Amniotic stem cell (primary cell): ENCODE data around the gene PPM1D.
"Not testable (repeated sequence)": the region's sequence is repeated elsewhere in the genome, so short reads cannot be mapped to it uniquely, and the experiment has no call there.

ENCODE experiments used
- DNase-seq: peaks from one replicate; lab custom pipeline; 2025; lab: John Stamatoyannopoulos, UW

Gene PPM1D

DNA sequence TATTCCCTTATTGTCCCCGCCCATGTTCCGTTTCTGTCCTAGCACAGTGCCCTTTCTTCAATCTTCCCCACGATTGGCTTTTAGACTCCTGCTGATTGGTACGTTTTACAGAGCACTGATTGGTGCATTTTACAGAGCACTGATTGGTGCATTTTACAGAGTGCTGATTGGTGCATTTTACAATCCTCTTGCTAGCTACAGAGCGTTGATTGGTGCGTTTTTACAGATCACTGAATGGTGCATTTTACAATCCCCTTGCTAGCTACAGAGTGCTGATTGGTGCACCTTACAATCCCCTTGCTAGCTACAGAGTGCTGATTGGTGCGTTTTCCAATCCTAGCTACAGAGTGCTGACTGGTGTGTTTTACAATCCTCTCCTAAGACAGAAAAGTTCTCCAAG, 74.6 kb downstream of the PPM1D start:
- DNase-seq = not testable (repeated sequence)

DNA sequence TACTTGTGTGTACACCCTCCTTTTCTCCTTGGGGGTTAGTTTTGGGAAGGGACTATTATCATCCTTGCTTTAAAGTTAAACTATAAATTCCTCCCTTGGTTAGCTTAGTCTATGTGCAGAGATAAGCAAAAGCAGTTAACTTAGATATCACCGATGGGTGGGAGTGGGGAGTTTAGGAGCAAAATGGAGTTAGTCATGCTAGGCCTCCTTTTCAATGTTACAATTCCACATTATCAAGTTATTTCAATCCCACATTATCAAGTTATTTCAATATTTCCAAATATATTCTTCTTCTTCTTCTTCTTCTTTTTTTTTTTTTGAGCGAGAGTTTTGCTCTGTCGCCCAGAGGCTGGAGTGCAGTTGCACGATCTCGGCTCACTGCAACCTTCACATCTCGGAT, 76.0 kb downstream of the PPM1D start:
- DNase-seq = no peak

DNA sequence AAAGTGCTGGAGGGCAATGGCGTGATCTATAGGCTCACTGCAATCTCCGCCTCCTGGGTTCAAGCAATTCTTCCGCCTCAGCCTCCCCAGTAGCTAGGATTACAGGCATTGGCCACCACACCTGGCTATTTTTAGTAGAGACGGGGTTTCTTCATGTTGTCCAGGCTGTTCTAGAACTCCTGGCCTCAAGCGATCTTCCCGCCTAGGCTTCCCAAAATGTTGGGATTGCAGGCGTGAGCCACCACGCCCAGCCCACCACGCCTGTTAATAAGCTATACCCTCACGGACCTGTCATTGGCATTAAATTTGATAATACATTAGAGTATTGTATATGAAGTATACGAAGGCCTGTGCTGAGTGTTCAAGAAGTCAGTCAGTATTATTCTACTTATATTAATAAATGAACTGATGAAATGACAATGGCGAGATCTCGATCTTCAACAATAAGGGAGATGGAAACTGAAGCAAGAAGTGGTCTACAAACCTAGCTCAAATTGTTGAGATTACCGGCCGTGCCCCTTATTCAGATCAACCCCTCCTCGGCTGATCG, 76.8 kb downstream of the PPM1D start:
- no peak for DNase-seq

DNA sequence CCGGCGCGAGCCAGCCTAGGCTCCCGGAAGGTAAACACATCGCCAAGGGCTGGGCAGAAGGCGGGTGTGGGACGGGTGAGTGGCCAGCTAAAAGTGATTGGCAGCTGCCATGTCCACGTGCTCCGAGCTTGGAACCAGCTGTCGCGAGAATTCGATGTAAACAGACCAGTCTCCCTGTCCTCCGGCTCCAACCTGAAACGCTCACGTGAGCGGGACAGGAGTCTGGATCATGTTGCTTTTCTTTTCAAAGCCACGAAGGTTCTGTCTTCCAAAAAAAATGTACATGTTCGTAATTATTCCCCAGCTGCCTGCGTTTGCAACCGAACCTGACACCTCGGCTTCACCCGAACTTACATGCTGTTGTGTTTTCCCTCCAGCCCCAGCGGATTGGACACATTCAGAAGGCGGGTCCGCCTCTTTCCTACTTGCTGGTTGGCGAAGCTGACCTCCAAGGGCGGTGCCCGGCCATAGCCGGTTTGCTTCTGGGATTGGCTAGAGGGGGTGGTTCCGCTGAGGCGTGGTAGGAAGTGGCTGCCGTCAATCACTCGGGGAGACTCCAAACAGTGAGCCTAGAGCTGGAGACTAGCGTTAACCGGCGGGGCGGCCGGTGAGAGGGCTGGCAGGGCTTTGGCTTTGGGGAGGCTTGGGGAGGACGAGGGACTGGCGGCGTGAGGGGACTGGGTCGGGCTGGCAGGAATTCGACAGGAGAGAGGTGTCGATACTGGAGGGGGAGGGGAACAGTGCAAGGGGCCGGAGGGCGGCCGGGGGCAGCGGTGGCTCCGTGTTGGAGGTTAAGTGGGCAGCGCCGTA, 77.5 kb downstream of the PPM1D start, which contains the start of gene BCAS3:
Gene BCAS3, plus strand, starts transcription at position 544 of the 810 bp plus-strand sequence.
- DNase-seq = peak; percentile 97

DNA sequence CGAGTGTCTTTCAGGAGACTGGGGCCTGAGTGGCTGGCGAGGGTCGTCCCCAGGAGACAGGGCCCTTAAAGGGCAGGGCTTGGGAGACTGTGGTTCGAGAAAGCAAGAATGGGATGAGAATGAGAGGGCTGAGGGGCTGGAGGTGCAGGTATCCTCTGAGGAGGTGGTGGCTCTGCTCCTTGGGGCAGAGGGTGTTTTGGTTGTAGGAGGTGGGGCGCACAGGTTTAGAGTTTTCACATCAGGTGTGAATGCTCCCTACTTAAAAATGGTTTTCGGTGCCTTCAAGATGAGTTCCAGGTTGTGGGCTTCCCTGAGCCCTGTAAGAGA, 78.1 kb downstream of the PPM1D start:
- DNase-seq = no peak

DNA sequence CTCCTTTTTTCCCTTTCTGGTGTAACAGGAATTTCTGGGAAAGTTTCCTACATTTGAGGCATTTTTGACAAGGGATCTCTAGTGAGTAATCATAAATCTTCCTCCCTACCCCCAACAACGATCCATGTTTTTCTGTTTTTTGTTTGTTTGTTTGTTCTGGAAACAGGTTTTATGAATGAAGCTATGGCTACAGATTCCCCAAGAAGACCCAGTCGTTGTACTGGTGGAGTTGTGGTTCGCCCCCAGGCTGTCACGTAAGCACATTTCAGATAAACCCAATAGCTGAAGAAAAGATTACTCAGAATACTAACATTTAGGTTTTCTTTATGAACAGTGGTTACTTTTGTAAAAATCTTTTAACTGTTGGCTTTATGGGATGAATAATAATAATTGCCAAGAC, 79.3 kb downstream of the PPM1D start:
- no peak for DNase-seq

DNA sequence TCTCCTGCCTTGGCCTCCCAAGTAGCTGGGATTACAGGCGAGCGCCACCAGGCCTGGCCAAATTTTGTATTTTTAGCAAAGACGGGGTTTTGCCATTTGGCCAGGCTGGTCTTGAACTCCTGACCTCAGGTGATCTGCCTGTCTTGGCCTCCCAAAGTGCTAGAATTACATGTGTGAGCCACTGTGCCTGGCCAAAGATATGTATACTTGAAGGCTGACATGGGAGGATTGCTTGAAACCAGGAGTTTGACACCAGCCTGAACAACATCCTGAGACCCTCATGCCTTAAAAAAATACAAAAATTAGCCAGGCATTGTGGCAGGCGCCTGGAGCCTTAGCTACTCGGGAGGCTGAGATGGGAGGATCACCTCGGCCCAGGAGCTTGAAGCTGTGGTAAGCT, 80.8 kb downstream of the PPM1D start:
- no peak for DNase-seq

DNA sequence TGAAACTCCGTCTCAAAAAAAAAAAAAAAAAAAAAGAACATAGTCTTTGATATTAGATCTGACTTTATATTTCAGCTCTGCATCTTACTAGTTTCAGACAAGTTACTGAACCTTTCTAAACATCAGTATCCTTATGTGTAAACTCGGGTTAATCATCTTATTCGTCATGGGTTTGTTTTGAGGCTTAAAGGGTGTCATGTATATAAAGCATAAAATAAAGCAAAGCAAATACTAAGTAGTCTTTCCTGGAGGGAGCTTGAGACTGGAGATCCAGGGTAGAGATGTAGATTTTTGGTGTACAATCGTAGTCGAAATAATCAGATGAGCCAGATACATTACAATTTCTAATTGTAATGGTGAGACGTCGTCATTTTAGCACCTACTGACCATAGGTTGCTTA, 85.4 kb downstream of the PPM1D start:
- DNase-seq = no peak

DNA sequence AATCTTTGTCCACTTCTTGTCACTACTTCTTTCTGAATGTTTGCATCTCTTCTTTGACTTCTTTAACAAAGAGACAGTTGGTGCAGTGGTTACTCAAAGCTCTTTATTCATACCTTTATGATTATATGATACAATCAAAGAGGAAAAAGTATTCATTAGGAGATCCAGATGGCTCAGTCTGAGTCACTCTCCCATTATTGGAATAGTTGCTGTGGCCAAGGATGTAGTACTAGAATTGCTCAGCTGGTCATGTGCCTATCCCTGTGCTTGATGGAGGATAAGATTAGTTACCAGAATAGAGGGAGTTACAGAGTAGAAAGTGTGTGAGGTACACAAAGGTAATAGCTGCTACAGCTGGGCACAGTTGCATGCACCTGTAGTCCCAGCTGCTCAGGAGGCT, 96.0 kb downstream of the PPM1D start:
- no peak for DNase-seq

DNA sequence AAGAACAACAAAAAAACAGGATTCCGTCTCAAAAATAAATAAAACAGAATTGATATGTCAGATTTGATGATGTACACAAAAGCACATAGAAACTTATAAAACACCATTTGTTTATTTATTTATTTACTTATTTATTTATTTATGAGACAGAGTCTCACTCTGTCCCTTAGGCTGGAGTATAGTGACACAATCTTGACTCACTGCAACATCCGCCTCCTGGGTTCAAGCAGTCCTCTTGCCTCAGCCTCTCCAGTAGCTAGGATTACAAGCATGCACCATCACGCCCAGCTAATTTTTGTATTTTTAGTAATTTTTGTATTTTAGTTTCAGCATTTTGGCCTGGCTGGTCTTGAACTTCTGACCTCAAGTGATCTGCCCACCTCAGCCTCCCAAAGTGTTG, 99.1 kb downstream of the PPM1D start:
- DNase-seq = no peak

DNA sequence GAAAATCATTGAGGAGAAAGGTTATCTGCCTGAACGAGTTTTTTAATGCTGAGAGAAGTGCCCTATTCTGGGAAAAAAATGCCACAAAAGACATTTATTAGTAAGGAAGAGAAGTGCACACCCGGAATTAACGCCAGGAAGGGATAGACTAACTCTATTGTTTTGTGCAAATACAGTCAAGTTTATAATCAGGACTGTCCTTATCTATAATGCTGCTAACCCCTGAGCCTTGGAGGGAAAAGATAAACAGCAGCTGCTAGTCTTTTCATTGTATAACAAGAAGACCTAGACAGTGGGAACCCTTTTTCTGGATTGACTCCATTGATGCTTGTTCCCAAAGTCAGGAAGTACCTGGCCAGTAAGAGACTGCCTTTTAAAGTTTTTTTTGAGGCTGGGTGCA, 104.2 kb downstream of the PPM1D start:
- no peak for DNase-seq

DNA sequence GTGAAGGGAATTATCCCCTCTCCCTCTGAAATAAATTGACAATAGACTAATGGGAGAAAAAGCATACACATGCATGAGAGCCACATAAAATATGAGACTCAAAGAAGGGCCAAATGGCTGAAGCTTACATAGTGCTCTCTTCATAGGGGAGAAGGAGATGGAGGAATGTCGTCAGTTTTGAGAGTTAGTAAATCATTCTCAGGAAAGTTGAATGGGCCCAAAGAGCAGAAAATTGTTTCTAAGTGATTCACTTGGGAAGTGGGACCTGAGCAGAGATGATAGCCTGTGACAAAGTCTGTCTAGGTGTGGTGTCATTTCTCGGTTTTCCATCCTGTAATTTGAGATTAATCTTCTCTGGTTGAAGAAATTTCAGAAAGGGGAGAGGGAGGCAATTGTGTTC, 112.7 kb downstream of the PPM1D start:
- DNase-seq = no peak

DNA sequence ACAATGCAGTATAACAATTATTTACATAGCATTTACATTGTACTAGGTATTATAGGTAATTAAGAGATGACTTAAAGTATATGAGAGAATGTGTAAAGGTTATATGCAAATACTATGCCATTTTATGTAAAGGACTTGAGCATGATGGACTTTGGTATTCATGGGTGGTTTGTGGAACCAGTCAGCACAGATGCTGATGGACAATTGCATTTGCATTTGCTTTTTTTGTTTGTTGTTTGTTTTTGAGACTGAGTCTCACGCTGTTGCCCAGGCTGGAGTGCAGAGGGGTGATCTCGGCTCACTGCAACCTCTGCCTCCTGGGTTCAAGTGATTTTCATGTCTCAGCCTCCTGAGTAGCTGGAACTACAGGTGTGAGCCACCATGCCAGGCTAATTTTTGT, 113.6 kb downstream of the PPM1D start:
- DNase-seq = no peak
